C4-2B (cell line): ENCODE results near the gene AQR.

ENCODE experiments used
- CTCF ChIP-seq: fragments of 450-650 bp; conservative IDR thresholded peaks from 2 replicates; pipeline ENCODE4 v1.5.1; 2017; ENCODE audit warnings: mild to moderate bottlenecking
- ZFX ChIP-seq: fragments of 450-650 bp; IDR thresholded peaks from 2 replicates; pipeline ENCODE4 v1.6.1; 2017

DNA sequence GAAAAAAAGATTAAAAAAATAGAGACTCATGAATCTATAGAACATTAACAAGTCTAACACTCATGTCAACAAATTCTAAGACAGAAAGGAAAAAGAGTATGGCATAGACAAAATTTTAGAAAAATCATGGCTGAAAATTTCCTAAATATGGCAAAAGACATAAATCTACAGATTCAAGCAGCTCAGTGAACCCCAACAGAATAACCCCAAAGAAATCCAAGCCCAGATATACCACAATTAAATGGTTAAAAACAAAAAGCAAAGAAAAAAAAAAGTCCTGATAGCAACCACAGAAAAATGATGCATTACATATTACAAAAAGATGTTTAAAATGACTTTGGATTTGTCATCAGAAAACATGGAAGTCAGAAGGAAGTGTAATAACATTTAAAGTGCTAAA is 75.6 kb downstream of the AQR start:
- TF ChIP-seq CTCF (no peak), ZFX (no peak)
